Measurements from ENCODE around the gene PDXP. TPM values are rescaled to one million over a fixed set of nuclear protein-coding genes. Genes with fewer than 3 reads are reported as not detected.

Gene PDXP
- total and polyA plus RNA-seq, 4 donors = 23.4 to 42.2 (median 28.5) TPM

GRCh38 chr22:37659066-37659896, 758 bp downstream of the PDXP start (continued):
- TF ChIP-seq REST (IDR thresholded peaks at IDR 0.05) = peak; percentile 37
- peak; percentile 80 for TF ChIP-seq ZBTB33 (IDR thresholded peaks at IDR 0.05)
- TF ChIP-seq NR2F2 (IDR thresholded peaks at IDR 0.05) = peak; percentile 73
- TF ChIP-seq HNF4G (IDR thresholded peaks at IDR 0.05) = peak; percentile 98
- peak; percentile 63 for TF ChIP-seq ATF3 (IDR thresholded peaks at IDR 0.05)

GRCh38 chr22:37659897-37660708, 1.6 kb downstream of the PDXP start:
- peak overlapping the region; percentile 41 to 88 (median 84) for H3K4me3 ChIP-seq (ENCODE audit: low read depth in 1 of 3, low read length in 3 of 3)
- peak overlapping the region; percentile 88 to 90 for H3K27ac ChIP-seq (ENCODE audit: low read depth in 1 of 2, low read length in 2 of 2)
- peaks cover 0 to 2% (median 0%) of the 10 kb centered on the region in 4 donors for H3K36me3 ChIP-seq (ENCODE audit: control insufficient read depth in 4 of 4, insufficient read depth in 3 of 4, low read depth in 1 of 4, low read length in 3 of 4)
- H3K9ac ChIP-seq (ENCODE audit: low read depth in 1 of 2, low read length in 2 of 2) = peak overlapping the region; percentile 18 to 26
- no peaks in the 10 kb centered on the region for H3K27me3 ChIP-seq (ENCODE audit: control insufficient read depth in 4 of 4, insufficient read depth in 4 of 4, low read length in 3 of 4)
- H3K4me1 ChIP-seq (ENCODE audit: control insufficient read depth in 4 of 4, insufficient read depth in 4 of 4, low read length in 3 of 4) = peaks cover 8 to 53% (median 43%) of the 10 kb centered on the region in 4 donors
- TF ChIP-seq ATF3 (IDR thresholded peaks at IDR 0.05) (no peak), SP1 (IDR thresholded peaks at IDR 0.05) (no peak), HNF4A (conservative IDR thresholded peaks at IDR 0.05) (no peak), EGR1 (IDR thresholded peaks at IDR 0.05; ENCODE audit: low read depth in 2 of 2) (no peak), NR2F2 (IDR thresholded peaks at IDR 0.05) (no peak), GABPA (IDR thresholded peaks at IDR 0.05 in 1 of 2, conservative IDR thresholded peaks at IDR 0.05 in 1 of 2) (no peak), JUND (IDR thresholded peaks at IDR 0.05) (no peak), HNF4G (IDR thresholded peaks at IDR 0.05) (no peak), FOXA2 (IDR thresholded peaks at IDR 0.05) (no peak), CTCF (IDR thresholded peaks at IDR 0.05; ENCODE audit: low read depth, low read length, missing input control) (no peak), ZBTB33 (IDR thresholded peaks at IDR 0.05) (no peak), REST (IDR thresholded peaks at IDR 0.05) (no peak), FOXA1 (IDR thresholded peaks at IDR 0.05) (no peak), MAX (IDR thresholded peaks at IDR 0.05) (no peak), RXRA (IDR thresholded peaks at IDR 0.05) (no peak)
- no peaks in the 10 kb centered on the region for H3K9me3 ChIP-seq (ENCODE audit: control insufficient read depth in 4 of 4, low read length in 3 of 4)
- DNase-seq (ENCODE audit: low spot score) = peak; percentile 65
- 38% methylated on average over 14 of the region's 14 CpGs for WGBS

Measured in liver (tissue), 9 donors.